A549 (cell line): ENCODE measurements around the gene CRACR2B.

ENCODE experiments used
- CBX2 ChIP-seq: fragments of 200-600 bp; sonication (generic); IDR thresholded peaks from 2 replicates; pipeline ENCODE4 v1.6.1; 2016; ENCODE audit warnings: low read depth, mild to moderate bottlenecking, borderline replicate concordance
- MYC ChIP-seq: IDR thresholded peaks from 2 replicates; pipeline ENCODE4 v1.6.1; 2012; ENCODE audit warnings: mild to moderate bottlenecking, inconsistent platforms, low read length, improper control_type of control experiment, borderline replicate concordance
- POLR2A ChIP-seq: IDR thresholded peaks from 2 replicates; pipeline ENCODE4 v1.6.1; 2012; ENCODE audit warnings: mild to moderate bottlenecking, low read length
- RCOR1 ChIP-seq: fragments of 150-350 bp; IDR thresholded peaks from 2 replicates; pipeline ENCODE4 v1.6.1; 2014; ENCODE audit warnings: antibody characterized with exemption, low read length, low read depth
- REST ChIP-seq: fragments of 200-600 bp; sonication (generic); IDR thresholded peaks from 2 replicates; pipeline ENCODE4 v1.6.1; 2016; ENCODE audit warnings: antibody characterized with exemption, mild to moderate bottlenecking, moderate library complexity
- TF ChIP-seq, protein P1 (sequence below): fragments of >200 bp; sonication (Bioruptor Twin); formaldehyde crosslinking; IDR thresholded peaks from 3 replicates; pipeline ENCODE4 v1.5.1; 2016
- TF ChIP-seq, protein P2 (sequence below): fragments of 150-350 bp; IDR thresholded peaks from 2 replicates; pipeline ENCODE4 v1.6.1; 2014; ENCODE audit warnings: low read depth, mild to moderate bottlenecking, low read length
- TF ChIP-seq, protein P3 (sequence below): fragments of 250-450 bp; sonication (Bioruptor Pico); IDR thresholded peaks from 2 replicates; pipeline ENCODE4 v1.5.0; 2021; ENCODE audit warnings: mild to moderate bottlenecking, moderate library complexity, borderline replicate concordance

- TF ChIP-seq CBX2 = no peak
- TF ChIP-seq, protein P1, sequence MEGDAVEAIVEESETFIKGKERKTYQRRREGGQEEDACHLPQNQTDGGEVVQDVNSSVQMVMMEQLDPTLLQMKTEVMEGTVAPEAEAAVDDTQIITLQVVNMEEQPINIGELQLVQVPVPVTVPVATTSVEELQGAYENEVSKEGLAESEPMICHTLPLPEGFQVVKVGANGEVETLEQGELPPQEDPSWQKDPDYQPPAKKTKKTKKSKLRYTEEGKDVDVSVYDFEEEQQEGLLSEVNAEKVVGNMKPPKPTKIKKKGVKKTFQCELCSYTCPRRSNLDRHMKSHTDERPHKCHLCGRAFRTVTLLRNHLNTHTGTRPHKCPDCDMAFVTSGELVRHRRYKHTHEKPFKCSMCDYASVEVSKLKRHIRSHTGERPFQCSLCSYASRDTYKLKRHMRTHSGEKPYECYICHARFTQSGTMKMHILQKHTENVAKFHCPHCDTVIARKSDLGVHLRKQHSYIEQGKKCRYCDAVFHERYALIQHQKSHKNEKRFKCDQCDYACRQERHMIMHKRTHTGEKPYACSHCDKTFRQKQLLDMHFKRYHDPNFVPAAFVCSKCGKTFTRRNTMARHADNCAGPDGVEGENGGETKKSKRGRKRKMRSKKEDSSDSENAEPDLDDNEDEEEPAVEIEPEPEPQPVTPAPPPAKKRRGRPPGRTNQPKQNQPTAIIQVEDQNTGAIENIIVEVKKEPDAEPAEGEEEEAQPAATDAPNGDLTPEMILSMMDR = no peak
- TF ChIP-seq REST = no peak
- no peak for TF ChIP-seq RCOR1
- no peak for TF ChIP-seq MYC
- TF ChIP-seq, protein P2, sequence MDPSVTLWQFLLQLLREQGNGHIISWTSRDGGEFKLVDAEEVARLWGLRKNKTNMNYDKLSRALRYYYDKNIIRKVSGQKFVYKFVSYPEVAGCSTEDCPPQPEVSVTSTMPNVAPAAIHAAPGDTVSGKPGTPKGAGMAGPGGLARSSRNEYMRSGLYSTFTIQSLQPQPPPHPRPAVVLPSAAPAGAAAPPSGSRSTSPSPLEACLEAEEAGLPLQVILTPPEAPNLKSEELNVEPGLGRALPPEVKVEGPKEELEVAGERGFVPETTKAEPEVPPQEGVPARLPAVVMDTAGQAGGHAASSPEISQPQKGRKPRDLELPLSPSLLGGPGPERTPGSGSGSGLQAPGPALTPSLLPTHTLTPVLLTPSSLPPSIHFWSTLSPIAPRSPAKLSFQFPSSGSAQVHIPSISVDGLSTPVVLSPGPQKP = no peak
- TF ChIP-seq, protein P3, sequence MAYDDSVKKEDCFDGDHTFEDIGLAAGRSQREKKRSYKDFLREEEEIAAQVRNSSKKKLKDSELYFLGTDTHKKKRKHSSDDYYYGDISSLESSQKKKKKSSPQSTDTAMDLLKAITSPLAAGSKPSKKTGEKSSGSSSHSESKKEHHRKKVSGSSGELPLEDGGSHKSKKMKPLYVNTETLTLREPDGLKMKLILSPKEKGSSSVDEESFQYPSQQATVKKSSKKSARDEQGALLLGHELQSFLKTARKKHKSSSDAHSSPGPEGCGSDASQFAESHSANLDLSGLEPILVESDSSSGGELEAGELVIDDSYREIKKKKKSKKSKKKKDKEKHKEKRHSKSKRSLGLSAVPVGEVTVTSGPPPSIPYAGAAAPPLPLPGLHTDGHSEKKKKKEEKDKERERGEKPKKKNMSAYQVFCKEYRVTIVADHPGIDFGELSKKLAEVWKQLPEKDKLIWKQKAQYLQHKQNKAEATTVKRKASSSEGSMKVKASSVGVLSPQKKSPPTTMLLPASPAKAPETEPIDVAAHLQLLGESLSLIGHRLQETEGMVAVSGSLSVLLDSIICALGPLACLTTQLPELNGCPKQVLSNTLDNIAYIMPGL = no peak
- TF ChIP-seq POLR2A = no peak
Measured at GRCh38 chr11:783581-784015, 44.1 kb upstream of the CRACR2B start.
